Measurements from ENCODE around the gene ATP11A.

The ATP11A gene

DNA sequence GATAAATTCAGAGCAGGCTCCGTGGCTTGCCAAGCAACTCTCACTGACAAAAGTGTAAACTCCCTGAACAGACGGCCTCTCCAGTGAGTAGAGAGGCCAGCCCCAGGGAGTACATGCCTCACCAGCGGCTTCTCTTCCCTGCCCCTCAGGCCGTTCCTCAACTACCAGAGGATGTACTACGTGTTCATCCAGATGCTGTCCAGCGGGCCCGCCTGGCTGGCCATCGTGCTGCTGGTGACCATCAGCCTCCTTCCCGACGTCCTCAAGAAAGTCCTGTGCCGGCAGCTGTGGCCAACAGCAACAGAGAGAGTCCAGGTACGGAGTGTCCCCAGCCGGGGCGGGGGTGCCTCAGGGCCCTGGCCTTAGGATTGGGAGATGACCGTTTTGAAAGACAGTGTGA, 185.8 kb downstream of the ATP11A start:
- Histone ChIP-seq H3K4me1 (ENCODE audit: low read depth, poor library complexity, severe bottlenecking) (peaks cover 27% of the 10 kb centered on the region), H3K36me3 (ENCODE audit: insufficient read depth) (no peaks in the 10 kb centered on the region), H3K4me2 (no peak overlapping the region), H3K27me3 (ENCODE audit: insufficient read depth, low read depth) (no peaks in the 10 kb centered on the region), H3K27ac (no peak overlapping the region), H3K9ac (no peak overlapping the region), H2AFZ (ENCODE audit: low read depth) (no peak overlapping the region), H4K20me1 (ENCODE audit: insufficient read depth) (no peaks in the 10 kb centered on the region), H3K79me2 (ENCODE audit: insufficient read depth, low read depth) (no peaks in the 10 kb centered on the region), H3K4me3 (IDR thresholded peaks at IDR 0.05; ENCODE audit: insufficient read depth, low read depth, low read length) (no peak overlapping the region)
- TF ChIP-seq CTCF (conservative IDR thresholded peaks at IDR 0.05; ENCODE audit: low read depth, low read length), result no peak

- H3K4me2 ChIP-seq, result no peak overlapping the region
- H3K36me3 ChIP-seq (ENCODE audit: insufficient read depth), result no peaks in the 10 kb centered on the region
- no peak overlapping the region for H3K9ac ChIP-seq
- no peak for TF ChIP-seq CTCF (conservative IDR thresholded peaks at IDR 0.05; ENCODE audit: low read depth, low read length)
- H3K79me2 ChIP-seq (ENCODE audit: insufficient read depth, low read depth), result no peaks in the 10 kb centered on the region
- no peak overlapping the region for H3K4me3 ChIP-seq (IDR thresholded peaks at IDR 0.05; ENCODE audit: insufficient read depth, low read depth, low read length)
- H3K27me3 ChIP-seq (ENCODE audit: insufficient read depth, low read depth), result no peaks in the 10 kb centered on the region
- no peak overlapping the region for H2AFZ ChIP-seq (ENCODE audit: low read depth)
- H3K27ac ChIP-seq, result no peak overlapping the region
- peaks cover 19% of the 10 kb centered on the region for H3K4me1 ChIP-seq (ENCODE audit: low read depth, poor library complexity, severe bottlenecking)
- H4K20me1 ChIP-seq (ENCODE audit: insufficient read depth), result no peaks in the 10 kb centered on the region
These were observed 186.6 kb downstream of the ATP11A start for GRCh38 chr13:112876305-112877000.

DNA sequence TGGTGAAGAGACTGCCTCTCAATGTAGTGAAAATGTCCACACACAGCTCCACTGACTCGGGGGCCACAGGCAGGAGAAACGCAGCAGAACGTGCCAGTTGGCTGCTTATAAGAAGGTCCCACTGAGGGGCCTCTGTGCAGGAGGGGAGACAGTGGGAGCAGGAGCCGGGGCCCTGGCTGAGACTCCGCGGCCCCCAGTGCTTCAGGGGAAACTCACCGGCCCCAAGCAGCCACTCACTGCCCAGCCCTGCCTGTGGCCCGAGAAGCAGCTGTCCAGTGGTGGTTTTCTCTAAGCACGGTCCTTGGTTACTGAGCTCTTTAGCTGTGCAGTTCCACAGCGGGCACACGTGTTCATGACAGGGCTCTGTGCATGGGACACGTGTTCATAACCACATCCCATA, 187.2 kb downstream of the ATP11A start:
- H2AFZ ChIP-seq (ENCODE audit: low read depth), result no peak overlapping the region
- H3K4me3 ChIP-seq (IDR thresholded peaks at IDR 0.05; ENCODE audit: insufficient read depth, low read depth, low read length), result no peak overlapping the region
- TF ChIP-seq CTCF (conservative IDR thresholded peaks at IDR 0.05; ENCODE audit: low read depth, low read length), result no peak
- H3K79me2 ChIP-seq (ENCODE audit: insufficient read depth, low read depth), result no peaks in the 10 kb centered on the region
- no peaks in the 10 kb centered on the region for H3K27me3 ChIP-seq (ENCODE audit: insufficient read depth, low read depth)
- no peak overlapping the region for H3K4me2 ChIP-seq
- no peak overlapping the region for H3K27ac ChIP-seq
- no peak overlapping the region for H3K9ac ChIP-seq
- no peaks in the 10 kb centered on the region for H4K20me1 ChIP-seq (ENCODE audit: insufficient read depth)
- H3K4me1 ChIP-seq (ENCODE audit: low read depth, poor library complexity, severe bottlenecking), result peaks cover 13% of the 10 kb centered on the region
- no peaks in the 10 kb centered on the region for H3K36me3 ChIP-seq (ENCODE audit: insufficient read depth)

DNA sequence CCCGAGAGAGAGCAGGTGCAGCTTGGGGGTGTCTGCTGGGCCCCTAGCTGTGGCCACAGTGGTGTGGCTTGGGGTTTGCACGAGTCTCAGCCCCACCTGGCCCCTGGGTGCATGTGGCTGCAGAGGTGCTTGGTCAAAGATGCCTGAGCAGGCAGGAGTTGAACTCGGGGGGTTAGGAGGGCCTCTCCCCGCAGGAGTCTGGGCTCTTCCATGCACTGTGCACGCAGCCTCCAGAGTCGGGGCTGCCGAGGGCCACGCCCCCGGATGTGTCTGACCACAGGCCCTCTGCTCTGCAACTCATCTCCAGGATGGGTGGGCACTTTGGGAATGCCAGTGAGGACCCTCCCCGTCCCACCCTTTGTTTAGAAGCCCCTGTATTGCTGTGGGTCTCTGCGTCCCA, 187.7 kb downstream of the ATP11A start:
- Histone ChIP-seq H3K79me2 (ENCODE audit: insufficient read depth, low read depth) (no peaks in the 10 kb centered on the region), H4K20me1 (ENCODE audit: insufficient read depth) (no peaks in the 10 kb centered on the region), H3K9ac (no peak overlapping the region), H3K27me3 (ENCODE audit: insufficient read depth, low read depth) (no peaks in the 10 kb centered on the region), H2AFZ (ENCODE audit: low read depth) (no peak overlapping the region), H3K4me3 (IDR thresholded peaks at IDR 0.05; ENCODE audit: insufficient read depth, low read depth, low read length) (no peak overlapping the region), H3K4me1 (ENCODE audit: low read depth, poor library complexity, severe bottlenecking) (peaks cover 9% of the 10 kb centered on the region), H3K27ac (no peak overlapping the region), H3K36me3 (ENCODE audit: insufficient read depth) (no peaks in the 10 kb centered on the region), H3K4me2 (no peak overlapping the region)
- no peak for TF ChIP-seq CTCF (conservative IDR thresholded peaks at IDR 0.05; ENCODE audit: low read depth, low read length)
